OCI-M2 (cell line): ENCODE data around the gene IFIH1.

Source experiments
- DNase-seq: peaks from one replicate; lab custom pipeline; 2025; ENCODE audit not compliant: unreplicated experiment; lab: John Stamatoyannopoulos, UW

The IFIH1 gene

GRCh38 chr2:162258686-162259085 lies 59.8 kb downstream of the IFIH1 start:
- no peak for DNase-seq

- no peak for DNase-seq
Measured at GRCh38 chr2:162258169-162258568, 60.3 kb downstream of the IFIH1 start.

- no peak for DNase-seq
Measured at GRCh38 chr2:162257425-162257824, 61.1 kb downstream of the IFIH1 start.

GRCh38 chr2:162256591-162256991 lies 61.9 kb downstream of the IFIH1 start:
- DNase-seq, result no peak

- no peak for DNase-seq
Measured at GRCh38 chr2:162254236-162254871, 64.1 kb downstream of the IFIH1 start.

- DNase-seq, result no peak
Measured at GRCh38 chr2:162253435-162253834, 65.0 kb downstream of the IFIH1 start.

- no peak for DNase-seq
Measured at GRCh38 chr2:162252153-162252552, 66.3 kb downstream of the IFIH1 start.

- no peak for DNase-seq
Measured at GRCh38 chr2:162245781-162246180, 72.7 kb downstream of the IFIH1 start.

GRCh38 chr2:162245061-162245460 lies 73.4 kb downstream of the IFIH1 start:
- DNase-seq, result no peak

GRCh38 chr2:162244541-162245031 lies 73.9 kb downstream of the IFIH1 start:
- no peak for DNase-seq

GRCh38 chr2:162243715-162244114 lies 74.8 kb downstream of the IFIH1 start:
- no peak for DNase-seq

GRCh38 chr2:162243294-162243693 lies 75.2 kb downstream of the IFIH1 start, which contains the start of gene FAP:
FAP (minus strand) TSS chr2:162243445; CDS start chr2:162243327, 118 bp downstream.
- DNase-seq, result no peak

- DNase-seq, result no peak
Measured at GRCh38 chr2:162242586-162243280, 75.8 kb downstream of the IFIH1 start.

GRCh38 chr2:162241571-162241970 lies 76.9 kb downstream of the IFIH1 start:
- DNase-seq, result no peak

- no peak for DNase-seq
Measured at GRCh38 chr2:162234620-162235462, 83.6 kb downstream of the IFIH1 start.

- no peak for DNase-seq
Measured at GRCh38 chr2:162233197-162233596, 85.3 kb downstream of the IFIH1 start.

- no peak for DNase-seq
Measured at GRCh38 chr2:162232671-162233070, 85.8 kb downstream of the IFIH1 start.

- DNase-seq, result no peak
Measured at GRCh38 chr2:162232027-162232426, 86.5 kb downstream of the IFIH1 start.

GRCh38 chr2:162230761-162231160 lies 87.7 kb downstream of the IFIH1 start:
- no peak for DNase-seq

GRCh38 chr2:162226836-162227235 lies 91.6 kb downstream of the IFIH1 start:
- no peak for DNase-seq

- DNase-seq, result no peak
Measured at GRCh38 chr2:162221064-162221463, 97.4 kb downstream of the IFIH1 start.

- DNase-seq, result no peak
Measured at GRCh38 chr2:162220368-162220767, 98.1 kb downstream of the IFIH1 start.
